DOHH2 (cell line): ENCODE measurements around the gene MYPN.

Experiments
- H3F3A ChIP-seq: fragments of 200-600 bp; sonication (generic), shearing (Covaris generic); 2 replicates; pipeline ENCODE4 v1.6.0; 2016; ENCODE audit warnings: antibody characterized with exemption, mild to moderate bottlenecking; ENCODE audit not compliant: control insufficient read depth, insufficient read depth
- H3K27ac ChIP-seq: fragments of 200-600 bp; sonication (generic); 2 replicates; pipeline ENCODE4 v1.5.1; 2014; ENCODE audit warnings: low read depth, mild to moderate bottlenecking, low read length, moderate library complexity
- H3K27me3 ChIP-seq: fragments of 200-600 bp; sonication (generic); 2 replicates; pipeline ENCODE4 v1.6.1; 2014; ENCODE audit warnings: mild to moderate bottlenecking, low read length, mixed read lengths; ENCODE audit not compliant: control insufficient read depth
- H3K36me3 ChIP-seq: fragments of 200-600 bp; sonication (generic); 2 replicates; pipeline ENCODE4 v1.6.1; 2014; ENCODE audit warnings: mild to moderate bottlenecking, low read length, moderate library complexity, mixed read lengths; ENCODE audit not compliant: control insufficient read depth
- H3K4me1 ChIP-seq: fragments of 200-600 bp; sonication (generic); 2 replicates; pipeline ENCODE4 v1.6.1; 2014; ENCODE audit warnings: mild to moderate bottlenecking, low read length, mixed read lengths; ENCODE audit not compliant: control insufficient read depth
- H3K4me2 ChIP-seq: fragments of 200-600 bp; sonication (generic); 2 replicates; pipeline ENCODE4 v1.6.0; 2014; ENCODE audit warnings: mild to moderate bottlenecking, low read length, moderate library complexity
- H3K4me3 ChIP-seq: fragments of 200-600 bp; sonication (generic); 2 replicates; pipeline ENCODE4 v1.5.1; 2014; ENCODE audit warnings: mild to moderate bottlenecking, low read length, mixed read lengths
- H3K79me2 ChIP-seq: fragments of 200-600 bp; sonication (generic); 2 replicates; pipeline ENCODE4 v1.6.1; 2014; ENCODE audit warnings: mild to moderate bottlenecking, low read length, mixed read lengths; ENCODE audit not compliant: control insufficient read depth
- H3K9me2 ChIP-seq: fragments of 200-600 bp; sonication (generic); replicated peaks from 2 replicates; pipeline ENCODE4 v1.6.1; 2014; ENCODE audit warnings: mild to moderate bottlenecking, low read length, mixed read lengths; ENCODE audit not compliant: control insufficient read depth
- H3K9me3 ChIP-seq: fragments of 200-600 bp; sonication (generic); 2 replicates; pipeline ENCODE4 v1.6.1; 2014; ENCODE audit warnings: antibody characterized with exemption, low read length, mixed read lengths; ENCODE audit not compliant: control insufficient read depth, insufficient read depth
- H4K20me1 ChIP-seq: fragments of 200-600 bp; sonication (generic); 2 replicates; pipeline ENCODE4 v1.6.0; 2014; ENCODE audit warnings: low read depth, mild to moderate bottlenecking, antibody characterized with exemption, low read length, moderate library complexity; ENCODE audit not compliant: control insufficient read depth, insufficient read depth
- EZH2phosphoT487 ChIP-seq: fragments of 200-600 bp; sonication (generic); IDR thresholded peaks from 2 replicates; pipeline ENCODE4 v1.6.1; 2017; ENCODE audit warnings: borderline replicate concordance, mild to moderate bottlenecking, antibody characterized with exemption, low read length, moderate library complexity, mixed read lengths
- TF ChIP-seq, protein P1 (sequence below): fragments of 200-600 bp; sonication (generic); IDR thresholded peaks from one replicate; pipeline ENCODE4 v1.5.1; 2014; ENCODE audit warnings: antibody characterized with exemption, mild to moderate bottlenecking, low read depth, low read length; ENCODE audit not compliant: poor library complexity, severe bottlenecking

Gene MYPN

DNA sequence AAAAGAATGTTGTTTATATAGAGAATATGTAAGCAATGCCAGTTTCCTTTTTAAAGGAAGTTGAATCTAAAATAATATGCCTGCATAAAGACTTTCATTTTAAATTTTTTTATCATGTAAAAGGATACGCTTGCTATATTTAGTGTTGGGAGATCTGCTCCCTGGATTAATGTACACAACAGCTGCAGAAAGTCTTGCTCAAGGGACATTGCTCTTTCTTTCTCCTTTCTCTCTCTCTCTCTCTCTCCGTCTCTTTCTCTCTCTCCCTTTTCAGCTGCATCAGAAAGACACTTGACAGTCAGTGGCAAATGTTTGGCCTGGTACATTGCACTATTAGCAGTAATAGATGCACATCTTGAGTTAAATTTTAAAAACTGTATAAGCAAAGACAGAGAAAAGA is 739 bp downstream of the MYPN start:
- no peaks in the 10 kb centered on the region for H3F3A ChIP-seq
- H3K27me3 ChIP-seq = no peaks in the 10 kb centered on the region
- H3K79me2 ChIP-seq = no peaks in the 10 kb centered on the region
- no peaks in the 10 kb centered on the region for H3K9me2 ChIP-seq
- H3K4me2 ChIP-seq = no peak overlapping the region
- no peaks in the 10 kb centered on the region for H3K36me3 ChIP-seq
- H3K9me3 ChIP-seq = no peaks in the 10 kb centered on the region
- TF ChIP-seq EZH2phosphoT487 = no peak
- TF ChIP-seq, protein P1, sequence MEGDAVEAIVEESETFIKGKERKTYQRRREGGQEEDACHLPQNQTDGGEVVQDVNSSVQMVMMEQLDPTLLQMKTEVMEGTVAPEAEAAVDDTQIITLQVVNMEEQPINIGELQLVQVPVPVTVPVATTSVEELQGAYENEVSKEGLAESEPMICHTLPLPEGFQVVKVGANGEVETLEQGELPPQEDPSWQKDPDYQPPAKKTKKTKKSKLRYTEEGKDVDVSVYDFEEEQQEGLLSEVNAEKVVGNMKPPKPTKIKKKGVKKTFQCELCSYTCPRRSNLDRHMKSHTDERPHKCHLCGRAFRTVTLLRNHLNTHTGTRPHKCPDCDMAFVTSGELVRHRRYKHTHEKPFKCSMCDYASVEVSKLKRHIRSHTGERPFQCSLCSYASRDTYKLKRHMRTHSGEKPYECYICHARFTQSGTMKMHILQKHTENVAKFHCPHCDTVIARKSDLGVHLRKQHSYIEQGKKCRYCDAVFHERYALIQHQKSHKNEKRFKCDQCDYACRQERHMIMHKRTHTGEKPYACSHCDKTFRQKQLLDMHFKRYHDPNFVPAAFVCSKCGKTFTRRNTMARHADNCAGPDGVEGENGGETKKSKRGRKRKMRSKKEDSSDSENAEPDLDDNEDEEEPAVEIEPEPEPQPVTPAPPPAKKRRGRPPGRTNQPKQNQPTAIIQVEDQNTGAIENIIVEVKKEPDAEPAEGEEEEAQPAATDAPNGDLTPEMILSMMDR = no peak
- no peaks in the 10 kb centered on the region for H3K4me1 ChIP-seq
- no peaks in the 10 kb centered on the region for H4K20me1 ChIP-seq
- H3K27ac ChIP-seq = no peak overlapping the region
- H3K4me3 ChIP-seq = no peak overlapping the region

DNA sequence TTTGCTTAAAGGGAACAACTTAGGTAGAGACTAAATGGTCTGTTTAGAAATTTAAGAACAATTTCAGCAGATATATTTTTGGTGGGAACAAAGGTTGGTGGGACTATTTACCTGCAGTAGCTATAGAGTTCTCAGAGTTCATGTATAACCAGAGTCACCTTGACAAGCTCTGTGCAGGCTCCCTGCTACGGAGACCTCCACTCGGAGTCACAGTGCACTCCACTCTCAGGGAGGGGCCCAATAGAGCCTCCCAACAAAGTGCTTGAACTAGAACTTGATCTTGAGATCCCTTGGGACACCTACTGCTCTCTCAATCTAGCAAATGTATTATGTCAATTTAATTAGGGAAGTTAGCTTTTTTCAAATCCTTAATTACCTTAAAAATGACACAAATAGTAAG is 2.3 kb downstream of the MYPN start:
- no peaks in the 10 kb centered on the region for H4K20me1 ChIP-seq
- no peaks in the 10 kb centered on the region for H3K27me3 ChIP-seq
- H3K4me2 ChIP-seq = no peak overlapping the region
- no peaks in the 10 kb centered on the region for H3K36me3 ChIP-seq
- TF ChIP-seq, protein P1 = no peak
- no peak for TF ChIP-seq EZH2phosphoT487
- H3K9me2 ChIP-seq = no peaks in the 10 kb centered on the region
- no peak overlapping the region for H3K27ac ChIP-seq
- no peaks in the 10 kb centered on the region for H3F3A ChIP-seq
- no peaks in the 10 kb centered on the region for H3K9me3 ChIP-seq
- no peaks in the 10 kb centered on the region for H3K79me2 ChIP-seq
- H3K4me1 ChIP-seq = no peaks in the 10 kb centered on the region
- no peak overlapping the region for H3K4me3 ChIP-seq

DNA sequence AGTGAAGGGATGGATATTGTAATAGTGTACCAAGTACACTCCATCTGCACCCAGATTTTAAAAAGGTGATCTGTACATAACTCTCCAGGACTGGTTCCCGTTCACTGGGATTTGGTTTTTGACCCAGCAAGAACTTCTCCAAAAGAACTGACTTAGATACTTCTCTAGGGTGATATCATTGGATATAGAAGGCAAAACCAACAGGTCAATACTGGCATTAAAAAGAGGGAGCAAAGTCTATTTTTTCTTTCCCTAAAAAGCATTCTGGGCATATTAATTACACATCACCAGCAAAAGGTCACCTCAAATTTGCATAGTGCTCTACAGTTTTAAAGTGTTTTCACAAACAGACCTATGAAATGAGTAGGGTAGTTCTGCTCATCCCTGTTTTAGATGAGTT is 3.5 kb downstream of the MYPN start:
- Histone ChIP-seq H3K4me2 (no peak overlapping the region), H3K27ac (no peak overlapping the region), H3K79me2 (no peaks in the 10 kb centered on the region)

More for the DNA sequence above, 3.5 kb downstream of the MYPN start:
- no peaks in the 10 kb centered on the region for H3K36me3 ChIP-seq
- no peaks in the 10 kb centered on the region for H3F3A ChIP-seq
- TF ChIP-seq, protein P1 = no peak
- no peak for TF ChIP-seq EZH2phosphoT487
- H3K4me3 ChIP-seq = no peak overlapping the region
- H4K20me1 ChIP-seq = no peaks in the 10 kb centered on the region
- H3K27me3 ChIP-seq = no peaks in the 10 kb centered on the region
- H3K9me2 ChIP-seq = no peaks in the 10 kb centered on the region
- no peaks in the 10 kb centered on the region for H3K9me3 ChIP-seq
- no peaks in the 10 kb centered on the region for H3K4me1 ChIP-seq
